ENCODE data around the gene SLC23A3. TPM values are rescaled to one million over a fixed set of nuclear protein-coding genes. Genes with fewer than 3 reads are reported as not detected.

Gene SLC23A3
- total and polyA plus RNA-seq, 9 of the 15 experiments (the other 6 are each of a cell fraction or from before 2014, with no cell fraction given), result 0.06 to 0.64 (median 0.16) TPM

DNA sequence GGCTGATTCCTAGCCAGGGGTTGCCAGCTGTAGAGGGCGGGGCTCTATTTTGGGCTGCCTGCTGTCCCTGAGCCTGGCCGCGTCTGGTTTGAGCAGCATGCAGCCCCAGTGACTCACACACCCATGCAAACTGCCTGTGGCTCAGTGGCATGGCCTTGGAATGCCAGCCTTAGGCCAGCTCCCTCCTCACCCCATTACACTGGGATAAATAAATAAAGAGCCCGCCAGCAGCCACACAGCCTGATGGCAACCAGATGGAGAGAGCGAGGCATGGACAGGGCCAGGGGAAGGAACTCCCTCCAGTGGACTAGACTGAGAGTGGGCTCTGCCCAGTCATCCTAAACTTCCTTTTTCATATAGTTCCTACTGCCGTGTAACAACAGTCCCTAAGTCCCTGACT lies 27.5 kb downstream of the SLC23A3 start (continued):
- TF ChIP-seq, protein P1, sequence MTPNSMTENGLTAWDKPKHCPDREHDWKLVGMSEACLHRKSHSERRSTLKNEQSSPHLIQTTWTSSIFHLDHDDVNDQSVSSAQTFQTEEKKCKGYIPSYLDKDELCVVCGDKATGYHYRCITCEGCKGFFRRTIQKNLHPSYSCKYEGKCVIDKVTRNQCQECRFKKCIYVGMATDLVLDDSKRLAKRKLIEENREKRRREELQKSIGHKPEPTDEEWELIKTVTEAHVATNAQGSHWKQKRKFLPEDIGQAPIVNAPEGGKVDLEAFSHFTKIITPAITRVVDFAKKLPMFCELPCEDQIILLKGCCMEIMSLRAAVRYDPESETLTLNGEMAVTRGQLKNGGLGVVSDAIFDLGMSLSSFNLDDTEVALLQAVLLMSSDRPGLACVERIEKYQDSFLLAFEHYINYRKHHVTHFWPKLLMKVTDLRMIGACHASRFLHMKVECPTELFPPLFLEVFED (CRISPR knock-in tag; conservative IDR thresholded peaks at IDR 0.05), result no peak

DNA sequence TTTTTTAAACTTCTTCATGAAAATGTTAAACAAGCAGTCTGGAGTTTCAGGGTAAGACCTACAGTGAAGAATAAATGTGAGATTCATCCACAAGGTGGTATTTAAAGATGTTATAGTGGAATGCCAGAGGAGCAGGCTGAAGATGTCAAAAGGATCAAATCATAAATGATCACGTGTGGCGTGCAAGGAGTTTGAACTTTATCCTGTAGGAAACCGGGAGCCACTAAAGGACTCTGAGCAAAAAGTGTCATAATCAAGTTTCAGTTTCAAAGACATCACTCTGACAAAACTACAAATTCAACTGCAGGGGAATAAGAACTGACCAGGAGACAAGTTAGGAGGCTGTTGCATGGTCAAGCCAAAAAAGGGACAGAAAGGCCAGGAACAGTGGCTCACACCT lies 29.1 kb downstream of the SLC23A3 start:
- in situ Hi-C loops (cut with MboI), result no loop called here
- Histone ChIP-seq H3K36me3 (ENCODE audit: control insufficient read depth, insufficient read depth, low read length) (0 out of 3 replicates have a peak, but pooled peaks cover 2% of the 10 kb centered on the region), H3K4me3 (no peak overlapping the region), H3K27me3 (ENCODE audit: control insufficient read depth in 2 of 2, insufficient read depth in 2 of 2, low read length in 2 of 2) (no peaks in the 10 kb centered on the region), H3K79me2 (ENCODE audit: control insufficient read depth, insufficient read depth, low read length) (no peaks in the 10 kb centered on the region), H3K4me2 (ENCODE audit: insufficient read depth, low read length) (no peak overlapping the region), H3K9me3 (replicated peaks; ENCODE audit: control insufficient read depth, insufficient read depth, low read depth, low read length) (no peaks in the 10 kb centered on the region), H3K4me1 (replicated peaks in 1 of 2; ENCODE audit: control insufficient read depth in 2 of 2, insufficient read depth in 2 of 2, low read length in 2 of 2) (no peaks in the 10 kb centered on the region; a peak in 1 of 5 replicates), H2AFZ (ENCODE audit: low read depth, low read length) (no peak overlapping the region), H3K27ac (ENCODE audit: extremely low read depth, low read depth, low read length) (no peak overlapping the region), H3K9ac (ENCODE audit: insufficient read depth in 1 of 2, low read depth in 2 of 2, low read length in 2 of 2) (no peak overlapping the region), H3K9me1 (ENCODE audit: control insufficient read depth, insufficient read depth, low read length) (no peaks in the 10 kb centered on the region), H4K20me1 (replicated peaks; ENCODE audit: control insufficient read depth, insufficient read depth, low read length) (no peaks in the 10 kb centered on the region)
- intact Hi-C loops (cut with micrococcal nuclease), result no loop called here
- no peak for DNase-seq (ENCODE audit: extremely low read depth in 1 of 4, low spot score in 3 of 4)
- ChIA-PET POLR2A (no interaction called here), CTCF (ENCODE audit: low intra/inter-chr PET ratio) (no interaction called here)
- no TSS peak for BruUV-seq (replicated peaks)
- ATAC-seq, result no peak
- FAIRE-seq, result no peak
- WGBS (ENCODE audit: insufficient coverage, low coverage, missing lambda C conversion rate), result 94% methylated on average over 3 of the region's 3 CpGs
- TF ChIP-seq ZNF79 (CRISPR knock-in tag; IDR thresholded peaks at IDR 0.05; ENCODE audit: low read depth) (no peak), BCL6 (CRISPR knock-in tag; IDR thresholded peaks at IDR 0.05) (no peak), HNRNPUL1 (IDR thresholded peaks at IDR 0.05; ENCODE audit: low read length) (no peak), U2AF2 (optimal IDR thresholded peaks at IDR 0.05; ENCODE audit: low read depth, low read length) (no peak)
- TF ChIP-seq, protein P2, sequence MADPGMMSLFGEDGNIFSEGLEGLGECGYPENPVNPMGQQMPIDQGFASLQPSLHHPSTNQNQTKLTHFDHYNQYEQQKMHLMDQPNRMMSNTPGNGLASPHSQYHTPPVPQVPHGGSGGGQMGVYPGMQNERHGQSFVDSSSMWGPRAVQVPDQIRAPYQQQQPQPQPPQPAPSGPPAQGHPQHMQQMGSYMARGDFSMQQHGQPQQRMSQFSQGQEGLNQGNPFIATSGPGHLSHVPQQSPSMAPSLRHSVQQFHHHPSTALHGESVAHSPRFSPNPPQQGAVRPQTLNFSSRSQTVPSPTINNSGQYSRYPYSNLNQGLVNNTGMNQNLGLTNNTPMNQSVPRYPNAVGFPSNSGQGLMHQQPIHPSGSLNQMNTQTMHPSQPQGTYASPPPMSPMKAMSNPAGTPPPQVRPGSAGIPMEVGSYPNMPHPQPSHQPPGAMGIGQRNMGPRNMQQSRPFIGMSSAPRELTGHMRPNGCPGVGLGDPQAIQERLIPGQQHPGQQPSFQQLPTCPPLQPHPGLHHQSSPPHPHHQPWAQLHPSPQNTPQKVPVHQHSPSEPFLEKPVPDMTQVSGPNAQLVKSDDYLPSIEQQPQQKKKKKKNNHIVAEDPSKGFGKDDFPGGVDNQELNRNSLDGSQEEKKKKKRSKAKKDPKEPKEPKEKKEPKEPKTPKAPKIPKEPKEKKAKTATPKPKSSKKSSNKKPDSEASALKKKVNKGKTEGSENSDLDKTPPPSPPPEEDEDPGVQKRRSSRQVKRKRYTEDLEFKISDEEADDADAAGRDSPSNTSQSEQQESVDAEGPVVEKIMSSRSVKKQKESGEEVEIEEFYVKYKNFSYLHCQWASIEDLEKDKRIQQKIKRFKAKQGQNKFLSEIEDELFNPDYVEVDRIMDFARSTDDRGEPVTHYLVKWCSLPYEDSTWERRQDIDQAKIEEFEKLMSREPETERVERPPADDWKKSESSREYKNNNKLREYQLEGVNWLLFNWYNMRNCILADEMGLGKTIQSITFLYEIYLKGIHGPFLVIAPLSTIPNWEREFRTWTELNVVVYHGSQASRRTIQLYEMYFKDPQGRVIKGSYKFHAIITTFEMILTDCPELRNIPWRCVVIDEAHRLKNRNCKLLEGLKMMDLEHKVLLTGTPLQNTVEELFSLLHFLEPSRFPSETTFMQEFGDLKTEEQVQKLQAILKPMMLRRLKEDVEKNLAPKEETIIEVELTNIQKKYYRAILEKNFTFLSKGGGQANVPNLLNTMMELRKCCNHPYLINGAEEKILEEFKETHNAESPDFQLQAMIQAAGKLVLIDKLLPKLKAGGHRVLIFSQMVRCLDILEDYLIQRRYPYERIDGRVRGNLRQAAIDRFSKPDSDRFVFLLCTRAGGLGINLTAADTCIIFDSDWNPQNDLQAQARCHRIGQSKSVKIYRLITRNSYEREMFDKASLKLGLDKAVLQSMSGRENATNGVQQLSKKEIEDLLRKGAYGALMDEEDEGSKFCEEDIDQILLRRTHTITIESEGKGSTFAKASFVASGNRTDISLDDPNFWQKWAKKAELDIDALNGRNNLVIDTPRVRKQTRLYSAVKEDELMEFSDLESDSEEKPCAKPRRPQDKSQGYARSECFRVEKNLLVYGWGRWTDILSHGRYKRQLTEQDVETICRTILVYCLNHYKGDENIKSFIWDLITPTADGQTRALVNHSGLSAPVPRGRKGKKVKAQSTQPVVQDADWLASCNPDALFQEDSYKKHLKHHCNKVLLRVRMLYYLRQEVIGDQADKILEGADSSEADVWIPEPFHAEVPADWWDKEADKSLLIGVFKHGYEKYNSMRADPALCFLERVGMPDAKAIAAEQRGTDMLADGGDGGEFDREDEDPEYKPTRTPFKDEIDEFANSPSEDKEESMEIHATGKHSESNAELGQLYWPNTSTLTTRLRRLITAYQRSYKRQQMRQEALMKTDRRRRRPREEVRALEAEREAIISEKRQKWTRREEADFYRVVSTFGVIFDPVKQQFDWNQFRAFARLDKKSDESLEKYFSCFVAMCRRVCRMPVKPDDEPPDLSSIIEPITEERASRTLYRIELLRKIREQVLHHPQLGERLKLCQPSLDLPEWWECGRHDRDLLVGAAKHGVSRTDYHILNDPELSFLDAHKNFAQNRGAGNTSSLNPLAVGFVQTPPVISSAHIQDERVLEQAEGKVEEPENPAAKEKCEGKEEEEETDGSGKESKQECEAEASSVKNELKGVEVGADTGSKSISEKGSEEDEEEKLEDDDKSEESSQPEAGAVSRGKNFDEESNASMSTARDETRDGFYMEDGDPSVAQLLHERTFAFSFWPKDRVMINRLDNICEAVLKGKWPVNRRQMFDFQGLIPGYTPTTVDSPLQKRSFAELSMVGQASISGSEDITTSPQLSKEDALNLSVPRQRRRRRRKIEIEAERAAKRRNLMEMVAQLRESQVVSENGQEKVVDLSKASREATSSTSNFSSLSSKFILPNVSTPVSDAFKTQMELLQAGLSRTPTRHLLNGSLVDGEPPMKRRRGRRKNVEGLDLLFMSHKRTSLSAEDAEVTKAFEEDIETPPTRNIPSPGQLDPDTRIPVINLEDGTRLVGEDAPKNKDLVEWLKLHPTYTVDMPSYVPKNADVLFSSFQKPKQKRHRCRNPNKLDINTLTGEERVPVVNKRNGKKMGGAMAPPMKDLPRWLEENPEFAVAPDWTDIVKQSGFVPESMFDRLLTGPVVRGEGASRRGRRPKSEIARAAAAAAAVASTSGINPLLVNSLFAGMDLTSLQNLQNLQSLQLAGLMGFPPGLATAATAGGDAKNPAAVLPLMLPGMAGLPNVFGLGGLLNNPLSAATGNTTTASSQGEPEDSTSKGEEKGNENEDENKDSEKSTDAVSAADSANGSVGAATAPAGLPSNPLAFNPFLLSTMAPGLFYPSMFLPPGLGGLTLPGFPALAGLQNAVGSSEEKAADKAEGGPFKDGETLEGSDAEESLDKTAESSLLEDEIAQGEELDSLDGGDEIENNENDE (IDR thresholded peaks at IDR 0.05; ENCODE audit: low read depth, low read length), result no peak
- TF ChIP-seq, protein P3, sequence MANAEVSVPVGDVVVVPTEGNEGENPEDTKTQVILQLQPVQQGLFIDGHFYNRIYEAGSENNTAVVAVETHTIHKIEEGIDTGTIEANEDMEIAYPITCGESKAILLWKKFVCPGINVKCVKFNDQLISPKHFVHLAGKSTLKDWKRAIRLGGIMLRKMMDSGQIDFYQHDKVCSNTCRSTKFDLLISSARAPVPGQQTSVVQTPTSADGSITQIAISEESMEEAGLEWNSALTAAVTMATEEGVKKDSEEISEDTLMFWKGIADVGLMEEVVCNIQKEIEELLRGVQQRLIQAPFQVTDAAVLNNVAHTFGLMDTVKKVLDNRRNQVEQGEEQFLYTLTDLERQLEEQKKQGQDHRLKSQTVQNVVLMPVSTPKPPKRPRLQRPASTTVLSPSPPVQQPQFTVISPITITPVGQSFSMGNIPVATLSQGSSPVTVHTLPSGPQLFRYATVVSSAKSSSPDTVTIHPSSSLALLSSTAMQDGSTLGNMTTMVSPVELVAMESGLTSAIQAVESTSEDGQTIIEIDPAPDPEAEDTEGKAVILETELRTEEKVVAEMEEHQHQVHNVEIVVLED (CRISPR knock-in tag; IDR thresholded peaks at IDR 0.05), result no peak
